PC-9 (cell line): Measurements from ENCODE around the gene CTNND2.

Experiments
- CTCF ChIP-seq: fragments of 200-600 bp; sonication (generic); conservative IDR thresholded peaks from 2 replicates; pipeline ENCODE4 v1.6.1; 2017; ENCODE audit warnings: mixed run types, antibody characterized with exemption, mild to moderate bottlenecking, moderate library complexity
- EZH2 ChIP-seq: fragments of 200-600 bp; sonication (generic); IDR thresholded peaks from 2 replicates; pipeline ENCODE4 v1.8.0; 2017; ENCODE audit warnings: antibody characterized with exemption, low read depth

DNA sequence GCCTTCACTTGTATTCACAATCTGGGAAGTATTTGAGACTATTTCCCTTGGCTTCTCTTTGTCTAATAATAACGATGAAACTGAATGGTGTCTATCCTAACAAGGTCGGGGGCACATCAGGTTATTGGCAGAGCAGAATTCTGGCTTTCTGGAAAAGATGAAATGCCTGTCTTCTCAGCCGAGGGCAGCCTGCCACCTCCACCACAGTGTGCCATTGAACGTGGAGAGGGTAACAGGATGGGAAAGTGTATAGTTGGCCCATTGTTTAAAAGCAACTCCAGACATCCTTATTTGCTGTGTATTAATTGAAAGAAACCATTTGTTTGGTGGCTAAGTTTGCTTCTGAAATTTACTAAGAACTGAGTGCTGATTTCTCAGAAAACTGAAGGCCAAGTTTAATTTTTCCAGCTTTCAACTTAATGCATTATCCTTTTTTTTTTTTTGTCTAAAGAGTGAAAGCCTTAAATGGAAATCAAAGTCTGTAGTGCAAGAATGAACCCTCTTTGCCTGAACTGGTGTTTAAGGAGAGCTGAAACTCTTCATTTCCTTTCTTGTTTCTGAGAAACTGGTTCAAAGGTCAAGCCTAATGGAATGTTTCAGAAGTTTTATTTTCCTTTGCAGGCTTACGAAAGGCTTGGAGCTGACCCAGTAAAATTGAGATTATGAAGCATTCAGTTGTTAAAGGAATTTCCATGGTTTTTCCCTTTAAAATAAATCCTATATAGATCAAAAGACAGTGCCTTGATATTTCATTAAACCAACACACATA, 579.5 kb downstream of the CTNND2 start:
- TF ChIP-seq EZH2 (no peak), CTCF (no peak)
